GM12873 (cell line): ENCODE measurements around the gene LEPR.

Source experiments
- TF ChIP-seq, protein P1 (sequence below): IDR thresholded peaks from 2 replicates; pipeline ENCODE4 v1.5.1; 2012; ENCODE audit warnings: low read depth, mild to moderate bottlenecking, moderate library complexity, low read length, control low read depth; ENCODE audit not compliant: insufficient read depth; ENCODE audit errors: missing control alignments

LEPR gene

DNA sequence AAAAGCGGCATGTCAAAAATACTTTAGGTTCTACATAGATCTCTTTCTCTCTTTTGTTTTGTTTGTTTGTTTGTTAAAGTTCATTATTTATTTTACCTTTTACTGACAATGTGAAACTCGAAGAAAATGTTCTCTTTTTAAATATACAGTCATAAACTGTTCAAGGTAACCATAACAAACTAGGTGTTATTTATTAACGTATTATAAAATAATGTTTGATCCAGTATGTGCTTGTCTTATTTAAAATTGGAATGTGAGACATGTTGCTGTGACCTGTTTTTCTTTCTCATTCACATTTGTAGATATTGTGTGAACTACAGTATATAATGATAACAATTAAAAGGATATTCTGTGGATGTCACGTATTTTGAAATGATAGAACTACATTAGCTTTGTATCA is 5.9 kb upstream of the LEPR start:
- TF ChIP-seq, protein P1, sequence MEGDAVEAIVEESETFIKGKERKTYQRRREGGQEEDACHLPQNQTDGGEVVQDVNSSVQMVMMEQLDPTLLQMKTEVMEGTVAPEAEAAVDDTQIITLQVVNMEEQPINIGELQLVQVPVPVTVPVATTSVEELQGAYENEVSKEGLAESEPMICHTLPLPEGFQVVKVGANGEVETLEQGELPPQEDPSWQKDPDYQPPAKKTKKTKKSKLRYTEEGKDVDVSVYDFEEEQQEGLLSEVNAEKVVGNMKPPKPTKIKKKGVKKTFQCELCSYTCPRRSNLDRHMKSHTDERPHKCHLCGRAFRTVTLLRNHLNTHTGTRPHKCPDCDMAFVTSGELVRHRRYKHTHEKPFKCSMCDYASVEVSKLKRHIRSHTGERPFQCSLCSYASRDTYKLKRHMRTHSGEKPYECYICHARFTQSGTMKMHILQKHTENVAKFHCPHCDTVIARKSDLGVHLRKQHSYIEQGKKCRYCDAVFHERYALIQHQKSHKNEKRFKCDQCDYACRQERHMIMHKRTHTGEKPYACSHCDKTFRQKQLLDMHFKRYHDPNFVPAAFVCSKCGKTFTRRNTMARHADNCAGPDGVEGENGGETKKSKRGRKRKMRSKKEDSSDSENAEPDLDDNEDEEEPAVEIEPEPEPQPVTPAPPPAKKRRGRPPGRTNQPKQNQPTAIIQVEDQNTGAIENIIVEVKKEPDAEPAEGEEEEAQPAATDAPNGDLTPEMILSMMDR = no peak

DNA sequence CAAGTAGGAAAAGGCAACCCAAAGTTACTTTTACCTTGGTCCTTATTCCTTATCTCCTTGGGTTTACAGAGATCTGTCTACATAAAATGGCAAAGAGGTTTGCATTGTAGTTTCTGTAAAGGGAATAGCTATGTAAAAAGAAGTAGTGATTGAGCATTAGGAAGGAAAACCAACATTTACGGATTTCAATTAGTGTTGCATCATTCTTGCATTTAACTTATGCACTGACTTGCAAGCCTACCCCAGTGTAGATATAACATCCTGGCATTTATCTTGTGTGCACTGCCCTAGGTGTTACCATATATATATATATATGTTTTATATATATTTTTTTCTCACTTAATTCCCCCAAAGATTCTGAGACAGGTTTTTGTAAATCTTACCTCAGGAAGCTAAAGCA is 3.7 kb upstream of the LEPR start:
- TF ChIP-seq, protein P1 = no peak

GRCh38 chr1:65417729-65418128 is 2.7 kb upstream of the LEPR start:
- TF ChIP-seq, protein P1 = no peak

DNA sequence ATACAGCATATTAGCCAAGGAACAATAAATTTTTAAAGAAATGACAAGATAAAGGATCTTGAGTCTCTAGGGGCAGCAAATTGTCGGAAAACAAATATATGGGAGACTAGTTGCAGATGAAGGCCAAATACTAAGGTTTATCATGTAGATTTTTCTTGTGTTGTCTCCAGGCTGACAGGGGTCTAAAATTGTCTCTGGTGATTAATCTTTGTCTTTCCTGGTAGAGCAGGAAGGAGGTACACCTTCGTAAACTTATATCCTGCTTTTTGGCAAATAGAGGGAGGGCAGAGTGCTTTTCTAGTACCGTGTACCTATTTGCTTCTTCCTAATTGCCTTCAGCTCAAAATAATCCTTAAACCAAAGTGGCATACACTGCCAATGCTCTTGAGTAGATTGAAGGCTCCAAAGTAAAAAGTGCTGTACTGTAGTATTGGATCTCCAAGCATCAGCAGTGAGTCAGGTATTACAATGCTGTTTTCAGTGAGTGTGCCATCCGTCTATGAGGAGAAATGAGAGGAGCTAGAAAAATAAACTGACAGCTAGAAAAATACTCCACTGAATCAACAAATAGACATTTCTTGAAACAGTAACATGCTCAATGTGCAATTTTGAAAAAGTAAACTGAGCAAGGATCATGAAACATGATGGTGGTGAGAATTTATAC is 1.8 kb upstream of the LEPR start:
- TF ChIP-seq, protein P1 = no peak

DNA sequence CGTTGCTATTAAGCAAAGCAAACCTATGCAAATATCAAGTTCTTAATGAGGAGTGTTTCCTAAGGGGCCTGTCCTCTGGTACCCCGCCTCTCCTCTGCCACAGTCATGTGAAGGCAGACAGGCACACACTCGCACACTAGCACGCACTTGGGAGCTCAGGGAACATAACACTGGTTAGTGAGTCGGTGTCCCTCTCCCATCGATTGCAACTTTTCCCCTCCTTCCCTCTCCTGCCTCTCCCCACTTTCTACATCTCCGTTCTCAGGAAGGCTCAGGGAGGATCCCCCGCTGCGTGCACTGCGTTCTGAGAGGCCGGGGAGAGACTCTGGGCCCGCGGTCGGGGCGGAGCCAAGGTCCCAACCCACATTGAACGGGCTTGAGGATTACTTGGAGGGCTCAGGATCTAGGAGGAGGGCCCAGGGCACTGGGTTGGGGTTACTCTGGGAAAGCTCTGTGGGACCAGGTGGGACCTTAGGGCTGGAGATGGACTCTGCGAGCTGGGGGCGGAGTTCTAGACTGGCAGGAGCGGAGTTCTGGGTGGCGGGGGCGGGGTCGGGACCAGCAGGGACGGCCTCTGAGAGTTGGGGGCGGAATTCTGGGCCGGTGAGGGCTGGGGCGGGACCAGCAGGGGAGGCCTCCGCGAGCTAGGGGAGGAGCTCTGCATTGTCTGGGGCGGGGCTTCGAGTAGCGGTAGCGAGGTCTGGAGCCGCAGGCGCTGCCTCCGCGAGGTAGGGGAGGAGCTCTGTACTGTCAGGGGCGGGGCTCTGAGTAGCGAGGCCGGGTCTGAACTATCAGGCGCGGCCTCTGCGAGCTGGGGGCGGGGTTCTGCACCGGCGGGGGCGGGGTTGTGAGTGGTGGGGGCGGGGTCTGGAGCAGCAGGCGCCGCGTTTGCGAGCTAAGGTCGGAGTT is 533 bp upstream of the LEPR start:
- TF ChIP-seq, protein P1 = no peak

- TF ChIP-seq, protein P1 = no peak
These were observed 1.0 kb downstream of the LEPR start for GRCh38 chr1:65421351-65422025.
